ENCODE measurements around the gene LOC101059915.

LOC101059915 gene

GRCh38 chrX:71627588-71628404, 39.5 kb upstream of the LOC101059915 start:
- no peak for DNase-seq (ENCODE audit: unreplicated experiment)
- no peaks in the 10 kb centered on the region for H3K9me3 Mint-ChIP-seq (ENCODE audit: unreplicated experiment)
- no peaks in the 10 kb centered on the region for H3K36me3 Mint-ChIP-seq (ENCODE audit: insufficient read depth, unreplicated experiment)
- BruUV-seq (replicated peaks), result no TSS peak
- intact Hi-C loops (cut with micrococcal nuclease), result no loop called here
- no peak overlapping the region for H3K27ac Mint-ChIP-seq (ENCODE audit: low read depth, unreplicated experiment)
- no peak for TF ChIP-seq CTCF (IDR thresholded peaks at IDR 0.05; ENCODE audit: unreplicated experiment)
- ChIA-PET CTCF (no interaction called here), POLR2A (no interaction called here)
- H3K27me3 Mint-ChIP-seq (ENCODE audit: insufficient read depth, unreplicated experiment), result peaks cover 37% of the 10 kb centered on the region
- no peaks in the 10 kb centered on the region for H3K4me1 Mint-ChIP-seq (ENCODE audit: insufficient read depth, unreplicated experiment)
- H3K4me3 Mint-ChIP-seq (ENCODE audit: unreplicated experiment), result no peak overlapping the region

DNA sequence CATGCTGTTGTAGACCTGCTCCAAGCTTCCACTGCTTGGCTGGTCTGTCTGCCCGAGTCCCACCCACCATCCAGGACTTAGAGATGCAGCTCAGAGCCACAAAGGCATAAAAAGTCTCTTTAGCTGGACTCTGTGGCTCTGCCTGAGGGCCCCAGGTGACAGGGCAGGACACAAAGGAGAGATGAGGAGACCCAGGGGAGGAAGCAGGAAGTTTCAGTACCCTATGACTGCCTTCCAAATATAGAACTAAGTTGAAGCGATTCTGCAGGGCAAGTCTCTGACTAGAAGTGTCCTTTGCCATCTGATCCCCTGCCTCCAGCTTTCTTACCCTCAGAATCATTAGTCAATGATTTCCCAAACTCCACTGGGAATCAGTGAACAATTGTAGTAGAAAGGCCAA, 37.9 kb upstream of the LOC101059915 start:
- no peak for DNase-seq (ENCODE audit: unreplicated experiment)
- no peak overlapping the region for H3K4me3 Mint-ChIP-seq (ENCODE audit: unreplicated experiment)
- ChIA-PET CTCF (no interaction called here), POLR2A (no interaction called here)
- no peaks in the 10 kb centered on the region for H3K4me1 Mint-ChIP-seq (ENCODE audit: insufficient read depth, unreplicated experiment)
- no peak for TF ChIP-seq CTCF (IDR thresholded peaks at IDR 0.05; ENCODE audit: unreplicated experiment)
- H3K9me3 Mint-ChIP-seq (ENCODE audit: unreplicated experiment), result no peaks in the 10 kb centered on the region
- no TSS peak for BruUV-seq (replicated peaks)
- no peaks in the 10 kb centered on the region for H3K36me3 Mint-ChIP-seq (ENCODE audit: insufficient read depth, unreplicated experiment)
- no peak overlapping the region for H3K27ac Mint-ChIP-seq (ENCODE audit: low read depth, unreplicated experiment)
- H3K27me3 Mint-ChIP-seq (ENCODE audit: insufficient read depth, unreplicated experiment), result peaks cover 45% of the 10 kb centered on the region
- intact Hi-C loops (cut with micrococcal nuclease), result no loop called here

- intact Hi-C loops (cut with micrococcal nuclease), result no loop called here
- H3K4me3 Mint-ChIP-seq (ENCODE audit: unreplicated experiment), result no peak overlapping the region
- H3K36me3 Mint-ChIP-seq (ENCODE audit: insufficient read depth, unreplicated experiment), result no peaks in the 10 kb centered on the region
- TF ChIP-seq CTCF (IDR thresholded peaks at IDR 0.05; ENCODE audit: unreplicated experiment), result no peak
- CTCF ChIA-PET, result no interaction called here
- no TSS peak for BruUV-seq (replicated peaks)
- DNase-seq (ENCODE audit: unreplicated experiment), result no peak
- POLR2A ChIA-PET, result no interaction called here
- H3K9me3 Mint-ChIP-seq (ENCODE audit: unreplicated experiment), result no peaks in the 10 kb centered on the region
- no peak overlapping the region for H3K27ac Mint-ChIP-seq (ENCODE audit: low read depth, unreplicated experiment)
- no peaks in the 10 kb centered on the region for H3K4me1 Mint-ChIP-seq (ENCODE audit: insufficient read depth, unreplicated experiment)
- H3K27me3 Mint-ChIP-seq (ENCODE audit: insufficient read depth, unreplicated experiment), result peaks cover 27% of the 10 kb centered on the region
Measured at GRCh38 chrX:71632923-71633657, 34.3 kb upstream of the LOC101059915 start.

- ChIA-PET CTCF (no interaction called here), POLR2A (interaction anchor here (0.7 kb wide), 1 partner anchor 440 kb away, joined by 3 read pairs; no protein-coding TSS in a partner anchor)
- Mint-ChIP-seq H3K36me3 (ENCODE audit: insufficient read depth, unreplicated experiment) (no peaks in the 10 kb centered on the region), H3K4me3 (ENCODE audit: unreplicated experiment) (no peak overlapping the region), H3K9me3 (ENCODE audit: unreplicated experiment) (no peaks in the 10 kb centered on the region), H3K27ac (ENCODE audit: low read depth, unreplicated experiment) (no peak overlapping the region), H3K27me3 (ENCODE audit: insufficient read depth, unreplicated experiment) (peaks cover 18% of the 10 kb centered on the region), H3K4me1 (ENCODE audit: insufficient read depth, unreplicated experiment) (no peaks in the 10 kb centered on the region)
- no peak for DNase-seq (ENCODE audit: unreplicated experiment)
- no TSS peak for BruUV-seq (replicated peaks)
- intact Hi-C loops (cut with micrococcal nuclease), result no loop called here
- TF ChIP-seq CTCF (IDR thresholded peaks at IDR 0.05; ENCODE audit: unreplicated experiment), result no peak
Measured at GRCh38 chrX:71634366-71634765, 33.0 kb upstream of the LOC101059915 start.
